Measurements from ENCODE around the gene SPINT2.
"Not testable (repeated sequence)": the region's sequence is repeated elsewhere in the genome, so short reads cannot be mapped to it uniquely, and the experiment has no call there.

Gene SPINT2

DNA sequence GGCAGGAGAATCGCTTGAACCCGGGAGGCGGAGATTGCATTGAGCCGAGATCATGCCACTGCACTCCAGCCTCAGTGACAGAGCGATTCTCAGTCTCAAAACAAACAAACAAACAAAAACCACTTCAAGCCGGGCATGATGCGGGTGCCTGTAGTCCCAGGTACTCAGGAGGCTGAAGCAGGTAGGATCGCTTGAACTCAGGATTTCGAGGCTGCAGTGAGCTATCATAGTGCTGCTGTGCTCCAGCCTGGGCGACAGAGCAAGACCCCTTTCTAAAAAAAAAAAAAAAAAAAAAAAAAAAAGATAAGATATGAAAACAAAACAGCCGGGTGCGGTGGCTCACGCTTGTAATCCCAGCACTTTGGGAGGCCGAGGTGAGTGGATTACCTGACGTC, 21.1 kb upstream of the SPINT2 start:
- no peak for DNase-seq

DNA sequence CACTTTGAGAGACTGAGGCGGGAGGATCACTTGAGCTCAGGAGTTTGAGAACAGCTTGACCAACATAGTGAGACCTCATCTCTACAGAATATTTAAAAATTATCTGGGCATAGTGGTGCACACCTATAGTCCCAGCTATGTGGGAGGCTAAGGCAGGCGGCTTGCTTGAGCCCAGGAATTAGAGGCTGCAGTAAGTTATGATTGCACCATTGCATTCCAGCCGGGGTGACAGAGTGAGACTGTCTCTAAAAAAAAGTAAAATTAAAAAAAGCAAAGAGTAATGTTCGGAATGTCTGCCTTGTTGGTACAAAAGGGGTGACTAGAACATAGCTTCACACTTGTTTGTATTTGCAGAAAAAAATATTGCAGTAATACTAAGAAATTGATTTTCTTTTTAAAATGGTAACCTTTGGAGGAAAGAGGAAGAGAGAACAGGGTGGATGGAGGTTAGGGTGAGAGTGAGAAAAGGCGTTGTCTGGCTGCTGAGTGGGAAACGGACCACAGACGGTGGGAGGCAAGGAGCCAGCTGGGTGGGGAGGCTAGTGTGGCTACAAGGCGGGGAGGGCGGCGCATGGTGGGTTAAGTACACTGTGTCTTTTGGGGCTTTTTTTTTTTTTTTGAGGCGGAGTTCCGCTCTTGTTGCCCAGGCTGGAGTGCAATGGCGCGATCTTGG, 18.4 kb upstream of the SPINT2 start:
- no peak for DNase-seq

DNA sequence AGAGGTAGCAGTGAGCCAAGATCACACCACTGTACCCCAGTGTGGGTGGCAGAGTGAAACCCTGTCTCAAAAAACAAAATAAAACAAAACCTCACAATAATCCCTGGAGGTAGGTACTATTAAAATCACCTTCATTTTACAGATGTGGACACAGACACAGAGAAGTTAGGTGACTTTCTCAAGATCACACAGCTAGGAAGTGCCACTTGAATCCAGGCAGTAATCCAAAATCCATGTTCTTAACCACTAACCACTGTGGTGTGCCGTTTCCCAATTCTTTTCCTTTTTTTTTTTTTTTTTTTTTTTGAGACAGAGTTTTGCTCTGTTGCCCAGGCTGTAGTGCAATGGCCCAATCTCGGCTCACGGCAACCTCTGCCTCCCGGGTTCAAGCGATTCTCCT, 17.2 kb upstream of the SPINT2 start:
- no peak for DNase-seq

DNA sequence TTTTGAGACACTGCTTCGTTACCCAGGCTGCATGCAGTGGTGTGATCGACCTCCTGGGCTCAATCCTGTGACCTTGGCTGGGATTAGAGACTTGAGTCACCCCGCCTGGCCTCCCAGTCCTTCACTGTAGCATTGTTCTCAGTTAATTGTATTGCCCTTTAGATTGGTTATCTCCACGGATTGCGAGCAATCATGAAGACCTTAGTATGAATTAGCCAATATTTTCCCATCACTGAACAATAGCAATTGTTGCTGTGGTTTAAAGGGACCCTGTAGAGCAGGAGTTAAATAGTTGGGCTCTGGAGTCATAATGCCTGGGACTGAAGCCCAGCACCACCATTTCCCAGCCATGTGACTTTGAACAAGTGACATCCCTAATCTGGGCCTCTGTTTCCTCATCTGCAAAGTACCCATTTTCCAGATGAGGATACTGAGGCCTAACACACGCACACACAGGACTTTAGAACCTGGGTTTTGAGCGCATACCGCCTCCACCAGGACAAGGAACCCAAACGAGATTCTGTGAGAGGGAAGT, 16.6 kb upstream of the SPINT2 start:
- no peak for DNase-seq

DNA sequence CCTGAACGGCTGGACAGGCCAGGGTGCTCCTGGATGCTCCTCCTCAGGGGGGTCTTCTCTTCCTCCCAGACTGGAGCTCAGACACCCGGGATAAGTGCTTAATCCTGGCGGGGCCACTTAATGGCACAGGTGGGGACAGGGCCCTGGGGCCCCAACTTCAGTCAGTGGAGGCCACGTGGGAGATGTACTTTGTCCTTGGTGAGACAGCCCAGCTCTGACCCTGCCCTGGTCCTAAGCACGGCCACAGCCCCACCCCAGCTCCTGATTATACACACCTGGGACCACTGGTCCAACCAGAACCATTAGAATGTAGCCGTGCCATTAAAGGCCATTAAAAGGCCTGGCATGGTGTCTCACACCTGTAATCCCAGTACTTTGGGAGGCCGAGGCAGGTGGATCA, 16.0 kb upstream of the SPINT2 start:
- no peak for DNase-seq

DNA sequence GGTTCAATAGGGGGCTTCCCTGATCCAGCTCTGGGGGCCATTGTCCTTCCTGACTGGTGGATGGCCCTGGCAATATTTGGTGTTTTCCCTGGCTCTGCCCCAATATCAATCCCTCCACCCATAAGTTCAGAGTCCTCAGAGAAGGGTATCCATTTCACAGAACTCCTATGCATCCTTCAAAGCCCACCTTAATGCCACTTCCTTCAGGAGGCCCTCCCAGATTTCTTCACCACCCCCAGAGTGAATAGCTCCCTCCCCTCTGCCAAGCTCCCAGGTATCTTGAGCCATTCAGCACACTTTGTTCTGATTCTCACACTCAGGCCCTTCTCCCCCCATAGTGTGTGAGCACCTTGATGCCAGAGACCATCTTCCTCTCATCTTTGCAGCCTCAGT, 13.9 kb upstream of the SPINT2 start:
- no peak for DNase-seq

DNA sequence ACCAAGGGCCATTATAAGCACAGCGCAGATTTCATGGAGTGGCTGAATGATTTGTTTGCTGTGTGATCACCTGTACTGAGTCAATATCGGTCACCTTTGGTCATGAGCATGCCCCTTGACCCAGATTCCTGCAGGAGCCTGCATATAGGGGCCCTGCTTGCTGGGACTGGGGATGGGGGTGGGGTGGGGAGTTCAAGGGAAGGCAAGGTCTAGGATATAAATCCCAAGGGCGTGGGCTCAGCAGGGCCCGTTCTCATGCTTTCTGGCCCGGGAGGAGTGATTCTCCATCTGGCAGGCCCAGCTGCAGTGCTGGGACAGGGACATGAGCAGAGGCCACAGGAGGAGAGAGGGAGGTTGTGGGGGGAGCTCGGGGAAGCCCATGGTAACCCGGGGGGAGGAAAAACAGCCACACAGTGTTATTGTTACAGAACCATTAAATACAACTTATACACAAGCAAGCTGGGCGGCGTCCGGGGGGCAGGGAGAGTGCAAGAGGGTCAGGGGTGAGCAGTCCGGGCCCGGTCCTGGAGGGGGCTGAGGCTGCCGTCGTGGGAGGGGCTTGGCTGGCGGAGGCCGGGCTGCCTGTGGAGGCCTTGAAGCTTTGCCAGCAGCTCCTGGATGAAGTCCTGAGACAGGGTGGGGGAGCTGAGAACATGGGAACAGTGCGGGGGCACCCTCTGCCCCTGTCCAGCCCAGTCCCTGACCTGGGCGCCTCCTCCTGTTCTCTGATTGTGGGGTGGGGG, 13.4 kb upstream of the SPINT2 start:
- no peak for DNase-seq

DNA sequence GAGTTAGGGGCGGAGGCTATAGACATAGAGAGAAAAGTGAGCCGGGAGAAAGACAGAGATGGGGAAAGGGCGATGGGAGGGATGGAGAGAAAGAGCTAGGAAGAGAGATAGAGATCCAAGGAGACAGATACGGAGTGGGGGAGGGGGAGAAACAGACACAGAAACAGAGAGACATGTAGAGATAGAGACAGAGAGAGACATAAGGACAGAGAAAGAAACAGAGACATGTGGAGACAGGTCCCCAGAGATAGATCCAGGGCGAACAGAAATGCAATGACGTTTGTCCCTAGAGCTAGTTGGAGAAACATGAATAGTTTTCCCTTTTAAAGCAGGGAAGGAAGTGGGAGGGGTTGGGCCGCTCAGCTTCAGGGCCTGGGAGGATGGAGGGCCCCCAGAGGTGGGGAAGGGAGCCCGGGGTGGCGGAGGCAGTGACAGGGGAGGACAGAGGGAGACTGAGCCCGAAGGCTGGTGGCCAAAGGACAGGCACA, 12.8 kb upstream of the SPINT2 start:
- DNase-seq, result no peak

DNA sequence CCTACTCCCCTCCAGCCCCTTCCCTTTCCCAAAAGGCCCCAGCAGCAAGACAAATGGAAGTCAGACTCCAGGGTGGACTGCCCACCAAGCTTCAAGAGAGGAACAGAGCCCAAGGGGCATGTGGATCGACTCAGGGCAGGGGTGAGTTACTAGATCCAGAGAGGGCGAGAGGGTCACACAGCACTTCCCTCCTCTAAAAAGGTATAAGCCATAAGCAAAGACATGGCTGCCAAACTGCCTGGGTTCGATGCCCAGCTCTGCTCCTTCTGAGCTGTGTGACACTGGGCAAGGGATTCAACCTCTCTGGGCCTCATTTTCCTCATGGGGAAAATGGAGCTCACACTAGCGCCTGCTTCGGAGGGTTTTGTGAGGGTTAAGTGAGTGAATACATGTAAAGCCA, 12.0 kb upstream of the SPINT2 start:
- DNase-seq, result no peak

DNA sequence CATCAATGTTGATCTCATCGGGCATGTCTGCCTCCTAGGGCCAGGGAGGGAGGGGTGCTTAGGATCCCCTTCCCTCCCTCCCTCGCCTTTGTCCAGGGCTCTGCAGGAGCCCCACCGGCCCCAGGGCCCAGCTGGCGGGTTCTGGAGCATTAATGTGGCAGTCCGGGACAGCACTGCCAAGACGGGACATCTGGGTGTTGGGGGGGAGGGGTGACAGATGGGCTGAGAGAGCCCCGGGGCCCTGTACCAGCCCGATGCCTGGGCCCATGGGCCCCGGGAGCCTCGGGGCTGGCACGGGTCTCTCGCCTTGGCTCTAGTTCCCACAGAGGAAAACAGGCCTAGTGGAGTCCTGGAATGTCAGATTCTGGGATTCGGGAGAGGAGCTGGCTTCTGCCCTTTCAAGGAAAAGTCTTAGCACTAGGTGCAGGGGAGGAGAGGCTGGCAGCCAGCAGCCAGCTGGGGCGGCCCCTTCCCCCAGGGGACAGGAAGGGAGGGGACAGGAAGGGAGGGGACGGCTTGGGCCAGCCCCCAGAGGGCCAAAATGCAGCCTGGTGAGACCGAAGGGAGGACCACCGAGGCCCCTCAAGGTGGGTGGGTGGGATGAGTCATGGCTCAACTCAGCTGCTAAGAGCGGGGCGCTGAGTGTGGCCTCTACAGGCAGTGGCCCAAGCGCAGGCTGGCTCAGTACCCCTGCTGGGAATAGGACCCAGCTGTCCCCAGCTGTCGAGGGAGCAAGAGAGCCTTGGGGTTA, 11.3 kb upstream of the SPINT2 start:
- no peak for DNase-seq

DNA sequence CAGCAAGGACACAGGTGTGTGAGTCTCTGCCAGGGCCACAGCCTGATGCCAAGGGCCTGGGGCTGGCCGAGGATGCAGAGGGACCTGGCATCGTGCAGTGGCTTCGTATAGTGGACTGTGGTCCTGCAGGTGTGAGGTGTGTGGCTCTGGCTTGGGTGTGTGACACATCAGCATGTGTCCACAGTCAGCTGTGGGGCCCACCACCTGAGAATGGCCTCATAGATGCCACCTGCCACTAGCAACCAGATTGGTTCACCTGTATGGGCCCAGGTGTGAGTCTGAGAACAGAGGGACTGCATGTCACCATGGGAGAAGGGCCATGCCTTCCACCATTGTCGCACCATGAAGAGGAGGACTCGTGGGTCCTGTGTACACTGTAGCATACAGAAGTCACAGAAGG, 10.6 kb upstream of the SPINT2 start:
- DNase-seq, result no peak

DNA sequence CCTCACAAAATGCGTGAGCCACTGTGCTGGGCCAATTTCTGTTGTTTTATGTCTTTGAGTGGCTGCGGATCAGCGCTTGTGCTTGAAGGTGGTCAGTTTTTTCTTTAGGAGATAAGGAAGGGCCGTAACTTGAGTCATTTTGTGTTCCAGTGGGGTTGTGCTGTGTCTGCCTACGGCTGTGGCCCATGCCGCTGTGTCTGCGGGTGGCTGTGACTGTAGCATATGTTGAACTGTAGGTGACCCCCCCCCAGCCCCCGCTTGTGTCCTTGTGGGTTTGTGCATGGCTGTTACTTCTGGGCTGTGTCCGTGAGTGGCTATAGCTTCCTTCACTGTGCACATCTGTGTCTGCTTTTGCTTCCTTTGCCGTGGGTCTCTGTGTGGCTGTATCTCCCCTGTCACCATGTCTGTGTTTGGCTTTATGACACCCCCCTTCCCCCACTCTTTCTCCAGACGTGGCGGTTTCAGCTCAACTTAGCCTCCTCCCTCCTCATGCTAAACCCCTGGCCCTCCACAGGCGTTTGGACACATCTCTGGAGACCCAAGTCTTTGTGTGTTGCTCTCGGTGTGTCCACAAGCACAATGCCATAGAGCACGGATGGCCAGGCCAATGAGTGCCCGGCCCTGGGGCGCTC, 8.9 kb upstream of the SPINT2 start:
- no peak for DNase-seq

DNA sequence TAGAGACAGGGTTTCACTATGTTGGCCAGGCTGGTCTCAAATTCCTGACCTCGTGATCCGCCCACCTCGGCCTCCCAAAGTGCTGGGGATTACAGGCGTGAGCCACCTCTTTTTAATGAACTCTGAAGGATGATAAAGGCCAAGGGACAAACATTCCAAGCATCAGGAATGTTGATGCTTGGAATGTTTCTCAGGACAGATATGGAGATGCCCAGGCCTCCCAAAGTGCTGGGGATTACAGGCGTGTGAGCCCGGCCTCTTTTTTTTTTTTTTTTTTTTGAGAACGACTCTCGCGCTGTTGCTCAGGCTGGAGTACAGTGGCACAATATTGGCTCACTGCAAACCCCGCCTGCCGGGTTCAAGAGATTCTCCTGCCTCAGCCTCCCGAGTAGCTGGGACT, 2.4 kb upstream of the SPINT2 start:
- DNase-seq, result not testable (repeated sequence)

DNA sequence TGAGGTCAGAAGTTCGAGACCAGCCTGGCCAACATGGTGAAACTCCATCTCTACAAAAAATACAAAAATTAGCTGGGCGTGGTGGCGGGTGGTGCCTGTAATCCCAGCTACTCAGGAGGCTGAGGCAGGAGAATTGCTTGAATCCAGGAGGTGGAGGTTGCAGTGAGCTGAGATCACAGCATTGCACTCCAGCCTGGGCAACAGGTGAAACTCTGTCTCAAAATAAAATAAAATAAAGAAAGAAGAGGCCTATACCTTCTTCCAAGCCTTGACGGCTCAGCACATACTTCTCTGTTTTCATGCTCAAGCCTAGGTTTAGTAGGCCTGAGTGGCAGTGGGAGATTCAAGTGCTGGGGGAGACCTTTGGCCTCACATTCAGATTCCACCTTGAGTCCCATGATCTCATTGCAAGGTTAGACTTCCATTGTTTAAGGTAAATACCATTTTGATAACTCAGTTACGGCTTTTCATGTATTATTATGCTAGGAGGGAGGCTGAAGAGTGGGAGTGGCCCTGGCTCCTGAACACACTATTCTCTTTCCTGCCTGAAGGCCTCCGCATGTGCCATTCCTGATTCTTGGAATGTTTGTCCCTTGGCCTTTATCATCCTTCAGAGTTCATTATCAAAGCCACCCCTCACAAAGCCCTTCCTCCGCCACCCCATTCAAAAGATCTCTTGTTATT, 1.6 kb upstream of the SPINT2 start:
- DNase-seq, result no peak

DNA sequence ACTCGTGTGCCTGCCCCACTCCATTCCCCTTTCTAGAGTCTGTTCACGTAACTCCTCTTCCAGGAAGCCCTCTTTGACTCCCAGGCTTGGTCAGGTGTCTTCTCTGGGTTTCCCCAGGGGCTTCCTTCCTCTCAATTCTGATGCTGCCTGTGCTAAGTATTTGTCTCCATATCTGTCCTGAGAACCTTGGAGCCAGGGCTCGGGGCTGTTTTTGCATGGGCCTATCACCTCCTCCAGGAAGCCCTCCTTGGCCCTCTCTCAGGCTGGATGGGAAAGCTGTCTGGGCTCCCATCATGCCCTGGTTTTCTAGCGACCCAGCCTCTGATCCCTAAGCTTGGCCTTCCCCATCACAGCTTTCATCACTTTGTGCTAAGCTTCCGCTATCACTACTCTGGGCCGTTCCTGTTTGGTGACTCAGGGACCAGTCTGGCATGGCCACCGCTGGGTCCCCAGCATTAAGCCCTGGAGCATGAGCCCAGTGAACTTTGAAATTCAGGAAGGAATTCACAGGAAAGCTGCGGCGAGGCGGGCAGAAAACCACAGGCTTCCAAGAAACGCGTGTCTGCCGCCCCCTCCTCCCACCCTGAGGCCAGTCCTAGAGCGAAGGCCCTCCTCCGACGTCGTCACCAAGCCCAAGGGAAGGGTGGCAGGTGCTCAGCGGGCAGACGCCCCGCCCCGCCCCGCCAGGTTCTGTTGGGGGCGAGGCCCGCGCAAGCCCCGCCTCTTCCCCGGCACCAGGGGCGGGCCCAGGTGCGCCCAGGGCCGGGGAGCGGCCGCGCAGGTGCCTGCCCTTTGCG, 486 bp upstream of the SPINT2 start:
- DNase-seq, result peak in 1 of 2 experiments; percentile 99

DNA sequence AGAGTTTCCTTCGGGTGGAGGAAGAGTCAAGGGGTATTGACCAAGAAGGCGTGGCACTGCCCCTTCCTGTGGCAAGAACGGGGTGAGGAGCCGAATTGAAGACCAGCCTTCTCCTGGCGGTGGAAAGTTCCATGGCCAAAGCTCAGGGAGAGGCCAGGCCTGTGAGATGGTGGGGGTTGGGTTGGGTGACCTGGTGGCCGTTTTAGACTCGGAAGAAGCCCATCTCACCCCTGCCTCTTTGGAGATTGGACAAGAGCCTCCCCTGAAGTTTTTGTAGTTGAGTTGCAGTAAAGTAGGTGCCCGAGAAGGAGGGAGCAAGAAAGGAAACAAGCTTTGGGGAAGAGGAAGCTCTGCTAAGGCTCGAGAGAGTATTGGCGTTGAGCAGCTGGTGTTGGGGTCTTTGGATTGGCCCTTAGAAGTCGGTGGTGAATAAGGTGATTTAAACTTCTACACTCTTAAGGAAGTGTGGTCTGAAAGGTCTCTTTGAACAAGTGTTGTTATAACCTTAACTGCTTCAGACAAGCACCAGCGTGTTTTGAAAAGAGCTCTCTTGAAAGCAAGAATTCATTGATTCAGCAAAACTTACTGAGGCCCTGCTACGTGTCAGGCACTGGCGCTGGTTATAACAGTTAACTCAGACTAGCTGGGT, 964 bp downstream of the SPINT2 start:
- no peak for DNase-seq

DNA sequence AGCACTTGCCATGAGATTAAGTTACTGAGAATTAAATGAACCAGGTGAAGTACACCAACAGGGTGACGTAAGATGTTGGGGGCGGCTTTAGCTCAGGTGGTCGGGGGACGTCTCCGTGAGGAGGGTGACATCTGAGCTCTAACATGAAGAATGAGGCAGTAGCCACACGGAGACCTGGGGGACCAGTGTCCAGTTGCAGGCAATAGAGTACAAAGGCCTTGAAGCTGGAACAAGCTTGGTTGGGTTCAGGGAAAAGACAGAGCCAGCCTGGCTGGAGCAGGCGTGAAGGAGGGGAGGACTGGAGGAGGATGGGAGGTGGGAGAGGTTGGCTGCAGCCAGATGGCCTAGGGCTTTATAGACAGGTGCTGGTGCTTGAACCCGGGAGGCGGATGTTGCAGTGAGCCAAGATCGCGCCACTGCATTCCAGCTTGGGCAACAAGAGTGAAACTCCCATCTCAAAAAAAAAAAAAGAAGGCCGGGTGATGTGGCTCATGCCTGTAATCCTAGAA, 1.6 kb downstream of the SPINT2 start:
- no peak for DNase-seq

DNA sequence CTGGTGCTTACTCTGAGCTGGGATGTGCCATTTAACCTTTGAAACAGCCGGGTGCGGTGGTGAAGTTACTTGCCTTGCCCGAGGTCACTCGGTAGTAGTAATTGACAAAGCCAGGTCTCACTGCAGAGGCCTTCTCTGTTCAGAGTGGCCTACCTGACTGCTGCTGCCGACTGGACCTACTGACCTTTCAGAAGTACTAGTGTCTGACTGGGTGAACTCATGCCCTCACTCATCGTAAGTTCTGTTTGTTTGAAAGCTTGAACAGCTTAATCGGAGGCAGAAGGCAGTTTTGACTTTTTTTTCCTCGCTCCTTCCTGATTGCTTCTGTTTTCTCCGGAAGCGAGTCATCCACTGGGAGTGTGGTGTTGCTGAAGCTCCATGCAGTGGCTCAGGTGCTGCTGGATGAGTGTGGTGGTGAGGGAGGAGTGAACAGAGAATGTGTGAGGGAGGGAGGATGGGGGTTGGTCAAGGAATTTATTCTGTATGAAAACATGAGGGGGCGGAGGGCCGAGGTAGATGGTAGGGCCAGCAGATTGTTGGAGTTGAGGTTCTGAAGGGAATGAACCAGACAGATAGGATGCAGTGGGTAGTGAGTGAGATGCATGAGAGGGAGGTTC, 2.7 kb downstream of the SPINT2 start:
- DNase-seq, result no peak

DNA sequence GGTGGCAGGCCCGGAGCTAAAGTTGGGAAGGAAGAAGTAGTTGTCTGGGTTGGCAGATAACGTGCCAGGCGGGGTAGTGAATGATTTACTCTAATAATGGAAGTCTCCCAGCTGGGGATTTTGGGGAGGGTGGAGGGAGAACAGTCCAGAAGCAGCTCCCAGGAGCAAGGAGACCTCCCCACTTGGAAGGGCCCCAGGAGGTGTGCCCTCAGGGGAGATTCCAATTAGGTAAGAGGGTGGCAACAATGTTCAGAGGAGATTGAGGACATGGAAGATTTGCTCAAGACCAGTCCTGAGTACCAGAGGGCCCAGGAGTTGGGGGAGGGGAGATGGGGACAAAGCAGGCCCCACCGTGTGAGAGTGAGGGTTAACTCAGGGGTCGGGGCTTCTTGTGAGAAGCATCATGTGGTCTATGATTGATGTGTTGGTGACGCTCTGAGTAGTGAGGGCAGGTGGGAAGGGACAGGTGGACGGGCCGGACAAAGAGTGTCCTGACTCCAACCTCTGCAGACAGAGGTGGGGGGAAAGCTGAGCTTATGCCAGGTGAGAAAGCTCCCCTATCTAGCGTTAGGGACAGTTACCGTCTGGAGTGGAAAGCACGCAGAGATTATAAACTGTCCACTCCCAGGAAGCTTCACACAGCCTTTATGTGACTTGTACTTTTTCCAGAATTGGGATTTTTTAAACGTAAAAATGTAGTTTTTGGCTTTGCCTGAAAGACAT, 3.5 kb downstream of the SPINT2 start:
- DNase-seq, result no peak

DNA sequence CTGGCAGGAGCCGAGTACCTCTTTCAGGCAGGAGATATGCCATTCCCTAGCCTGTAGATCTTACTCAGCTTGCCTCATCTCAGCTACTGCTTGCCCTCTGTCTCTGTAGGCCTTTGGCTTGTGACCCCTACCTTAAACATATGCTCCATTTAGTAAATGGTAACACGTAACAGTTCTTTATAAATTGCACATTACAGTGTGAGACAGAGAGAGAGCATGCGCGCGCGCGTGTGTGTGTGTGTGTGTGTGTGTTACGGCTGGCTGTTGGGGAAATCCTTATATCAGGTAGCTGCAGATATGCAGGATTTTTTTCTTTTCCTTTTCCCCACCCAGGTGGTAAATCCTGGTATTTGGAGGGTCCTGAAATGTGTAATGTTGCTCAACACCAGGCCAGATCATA, 4.2 kb downstream of the SPINT2 start:
- DNase-seq, result no peak
